ENCODE results near the gene DDRGK1. TPM values are rescaled to one million over a fixed set of nuclear protein-coding genes. Genes with fewer than 3 reads are reported as not detected.

Gene DDRGK1
- total and polyA plus RNA-seq, 2 of the 8 experiments (the other 6 are each of a cell fraction or from before 2014, with no cell fraction given), result 29.4 to 42.0 TPM

- H3K23me2 ChIP-seq (ENCODE audit: low read depth, low read length), result peaks cover 7% of the 10 kb centered on the region; the same call in 1 of the 2 replicates
- POLR2A ChIA-PET (ENCODE audit: partially characterized antibody), result interaction anchor here (0.6 to 2.8 kb wide), 5 partner anchors 19 to 676 kb away, joined by 3 to 11 read pairs (median 3); partner anchors contain the start of gene ITPA
- no peak overlapping the region for H4K5ac ChIP-seq (ENCODE audit: insufficient read length, low read depth, low read length)
- no peak overlapping the region for H3K18ac ChIP-seq (ENCODE audit: extremely low read depth, low read length)
- H3K9ac ChIP-seq (replicated peaks in 1 of 4; ENCODE audit: extremely low read depth in 1 of 4, low read depth in 3 of 4, low read length in 3 of 4), result no peak overlapping the region
- H2BK15ac ChIP-seq (ENCODE audit: low read length), result no peak overlapping the region
- whole genome bisulfite sequencing, 2 experiments (ENCODE audit: extremely low coverage in 1 of 2, insufficient coverage in 1 of 2, insufficient read length in 1 of 2, insufficient replicate concordance in 2 of 2, low coverage in 1 of 2, low lambda C conversion rate in 2 of 2, missing lambda C conversion rate in 1 of 2), result 91% methylated on average over 16 of the region's 16 CpGs; no CpG with 5 or more reads in 1 of the 2 experiments
- peaks cover 0 to 15% (median 2%) of the 10 kb centered on the region in 4 experiments; a peak in 5 of 8 replicates for H3K36me3 ChIP-seq (ENCODE audit: control insufficient read depth in 2 of 4, insufficient read depth in 4 of 4, low read length in 3 of 4)
- no peaks in the 10 kb centered on the region; a peak in 1 of 7 replicates for H3K27me3 ChIP-seq (replicated peaks in 1 of 4; ENCODE audit: control insufficient read depth in 3 of 4, extremely low read depth in 1 of 4, insufficient read depth in 3 of 4, low read length in 3 of 4)
- peaks cover 5 to 24% (median 19%) of the 10 kb centered on the region in 4 experiments for H3K4me1 ChIP-seq (replicated peaks in 1 of 4; ENCODE audit: control insufficient read depth in 3 of 4, insufficient read depth in 4 of 4, low read length in 3 of 4)
- no peak overlapping the region for H3K14ac ChIP-seq (ENCODE audit: insufficient read length)
- no peaks in the 10 kb centered on the region for H3K9me3 ChIP-seq (ENCODE audit: insufficient read depth in 2 of 2, low read depth in 1 of 2, low read length in 1 of 2)
- no peak overlapping the region for H3K27ac ChIP-seq (ENCODE audit: low read depth, low read length)
- CTCF ChIA-PET (ENCODE audit: partially characterized antibody), result interaction anchor here (1.1 to 1.5 kb wide), 4 partner anchors 50 to 73 kb away, joined by 4 to 6 read pairs (median 4); no protein-coding TSS in a partner anchor
- H2BK20ac ChIP-seq (ENCODE audit: low read length), result no peak overlapping the region
- no peak overlapping the region for H2AK5ac ChIP-seq (ENCODE audit: low read depth, low read length)
- H4K91ac ChIP-seq (replicated peaks; ENCODE audit: insufficient read length, low read length), result no peak overlapping the region
- H2AFZ ChIP-seq (ENCODE audit: low read length), result no peak overlapping the region
- FAIRE-seq, result no peak
- DNase-seq (ENCODE audit: low read depth in 1 of 2, low spot score in 2 of 2), result no peak
- H2BK120ac ChIP-seq (replicated peaks; ENCODE audit: low read depth, low read length), result no peak overlapping the region
- H3K79me2 ChIP-seq (ENCODE audit: control insufficient read depth in 1 of 2, insufficient read depth in 2 of 2, low read length in 2 of 2), result no peaks in the 10 kb centered on the region
- H3K23ac ChIP-seq (ENCODE audit: insufficient read length), result no peak overlapping the region
- H3K4me2 ChIP-seq (ENCODE audit: insufficient read depth in 1 of 2, low read depth in 2 of 2, low read length in 2 of 2), result peak overlapping the region; percentile 86 to 89; a peak in 3 of 4 replicates
- peak overlapping the region in 1 of 4 experiments; percentile 56; a peak in 1 of 8 replicates for H3K4me3 ChIP-seq (ENCODE audit: extremely low read depth in 1 of 4, insufficient read depth in 2 of 4, low read depth in 3 of 4, low read length in 4 of 4)
- TF ChIP-seq E2F6 (IDR thresholded peaks at IDR 0.05) (no peak), CHD2 (IDR thresholded peaks at IDR 0.05; ENCODE audit: low read length) (no peak), BCL11A (IDR thresholded peaks at IDR 0.05; ENCODE audit: low read depth in 2 of 2, low read length in 2 of 2) (no peak), EGR1 (IDR thresholded peaks at IDR 0.05; ENCODE audit: borderline replicate concordance, low read depth, low read length) (no peak), CREB1 (IDR thresholded peaks at IDR 0.05) (no peak), RAD21 (IDR thresholded peaks at IDR 0.05 in 1 of 2, conservative IDR thresholded peaks at IDR 0.05 in 1 of 2; ENCODE audit: low read depth in 2 of 2, low read length in 2 of 2) (no peak), CEBPB (IDR thresholded peaks at IDR 0.05; ENCODE audit: low read depth, low read length) (no peak), ASH2L (IDR thresholded peaks at IDR 0.05; ENCODE audit: low read length) (no peak), SP2 (IDR thresholded peaks at IDR 0.05; ENCODE audit: low read length) (no peak), EP300 (IDR thresholded peaks at IDR 0.05; ENCODE audit: borderline replicate concordance in 1 of 2, low read depth in 2 of 2, low read length in 2 of 2) (no peak), PHF8 (conservative IDR thresholded peaks at IDR 0.05; ENCODE audit: low read depth, low read length) (no peak)
- TF ChIP-seq, protein P1, sequence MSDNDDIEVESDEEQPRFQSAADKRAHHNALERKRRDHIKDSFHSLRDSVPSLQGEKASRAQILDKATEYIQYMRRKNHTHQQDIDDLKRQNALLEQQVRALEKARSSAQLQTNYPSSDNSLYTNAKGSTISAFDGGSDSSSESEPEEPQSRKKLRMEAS (IDR thresholded peaks at IDR 0.05), result no peak
- peak overlapping the region; percentile 63 for H4K8ac ChIP-seq (ENCODE audit: extremely low read depth, insufficient read depth, low read length)
- no peak overlapping the region for H2BK12ac ChIP-seq (ENCODE audit: low read depth, low read length)
- peaks cover 0 to 2% of the 10 kb centered on the region in 2 experiments for H4K20me1 ChIP-seq (replicated peaks in 1 of 2; ENCODE audit: control insufficient read depth in 1 of 2, insufficient read depth in 2 of 2, low read length in 2 of 2)
- no peaks in the 10 kb centered on the region; the same call in 1 of the 2 replicates for H3K79me1 ChIP-seq (ENCODE audit: low read depth, low read length)
- no peak overlapping the region for H3K4ac ChIP-seq (replicated peaks; ENCODE audit: insufficient read length, low read depth, low read length)
- H3K56ac ChIP-seq (replicated peaks; ENCODE audit: insufficient read length, low read depth, low read length), result no peak overlapping the region
- H2BK5ac ChIP-seq (ENCODE audit: low read depth, low read length), result no peak overlapping the region
These were observed 37.6 kb downstream of the DDRGK1 start for GRCh38 chr20:3166913-3167342.
